ENCODE measurements around the gene NSD2.
"Not testable (repeated sequence)": the region's sequence is repeated elsewhere in the genome, so short reads cannot be mapped to it uniquely, and the experiment has no call there.

The NSD2 gene

GRCh38 chr4:1903035-1903434, 31.8 kb downstream of the NSD2 start:
- no peak for TF ChIP-seq CTCF (IDR thresholded peaks at IDR 0.05; ENCODE audit: control insufficient read depth, extremely low read depth, insufficient read depth)
- no peak overlapping the region for H3K4me3 ChIP-seq (ENCODE audit: low read depth, low read length)
- no peak for DNase-seq (ENCODE audit: low read depth)

- no peak for TF ChIP-seq CTCF (IDR thresholded peaks at IDR 0.05; ENCODE audit: control insufficient read depth, extremely low read depth, insufficient read depth)
- H3K4me3 ChIP-seq (ENCODE audit: low read depth, low read length): no peak overlapping the region
- DNase-seq (ENCODE audit: low read depth): no peak
These were observed 32.8 kb downstream of the NSD2 start for GRCh38 chr4:1904042-1904441.

GRCh38 chr4:1907848-1908525, 36.8 kb downstream of the NSD2 start:
- no peak for DNase-seq (ENCODE audit: low read depth)
- no peak for TF ChIP-seq CTCF (IDR thresholded peaks at IDR 0.05; ENCODE audit: control insufficient read depth, extremely low read depth, insufficient read depth)
- H3K4me3 ChIP-seq (ENCODE audit: low read depth, low read length): no peak overlapping the region

- not testable (repeated sequence) for H3K4me3 ChIP-seq (ENCODE audit: low read depth, low read length); DNase-seq (ENCODE audit: low read depth)
These were observed 38.5 kb downstream of the NSD2 start for GRCh38 chr4:1909696-1910095.

GRCh38 chr4:1910643-1911042, 39.5 kb downstream of the NSD2 start:
- peak; percentile 17 for DNase-seq (ENCODE audit: low read depth)
- H3K4me3 ChIP-seq (ENCODE audit: low read depth, low read length): no peak overlapping the region
- TF ChIP-seq CTCF (IDR thresholded peaks at IDR 0.05; ENCODE audit: control insufficient read depth, extremely low read depth, insufficient read depth): peak; percentile 78

DNA sequence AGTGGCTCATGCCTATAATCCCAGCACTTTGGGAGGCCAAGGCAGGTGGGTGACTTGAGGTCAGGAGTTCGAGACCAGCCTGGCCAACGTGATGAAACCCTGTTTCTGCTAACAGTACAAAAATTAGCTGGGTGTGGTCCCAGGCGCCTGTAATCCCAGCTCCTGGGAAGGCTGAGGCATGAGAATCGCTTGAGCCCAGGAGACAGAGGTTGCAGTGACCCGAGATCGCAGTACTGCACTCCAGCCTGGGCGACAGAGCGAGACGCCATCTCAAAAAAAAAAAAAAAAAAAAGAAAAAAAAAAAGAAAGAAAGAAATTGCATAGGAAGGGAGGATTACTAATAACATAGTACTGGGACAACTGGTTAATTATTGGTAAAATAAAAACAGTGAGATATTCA, 40.1 kb downstream of the NSD2 start:
- not testable (repeated sequence) for DNase-seq (ENCODE audit: low read depth); H3K4me3 ChIP-seq (ENCODE audit: low read depth, low read length)

- no peak for DNase-seq (ENCODE audit: low read depth)
- no peak for TF ChIP-seq CTCF (IDR thresholded peaks at IDR 0.05; ENCODE audit: control insufficient read depth, extremely low read depth, insufficient read depth)
- H3K4me3 ChIP-seq (ENCODE audit: low read depth, low read length): no peak overlapping the region
These were observed 51.6 kb downstream of the NSD2 start for GRCh38 chr4:1922821-1923220.

GRCh38 chr4:1927675-1928074, 56.5 kb downstream of the NSD2 start:
- DNase-seq (ENCODE audit: low read depth): no peak
- H3K4me3 ChIP-seq (ENCODE audit: low read depth, low read length): no peak overlapping the region
- no peak for TF ChIP-seq CTCF (IDR thresholded peaks at IDR 0.05; ENCODE audit: control insufficient read depth, extremely low read depth, insufficient read depth)
